Osteocyte (in vitro differentiated cells): Measurements from ENCODE around the gene TPRG1. TPM values are rescaled to one million over a fixed set of nuclear protein-coding genes. Genes with fewer than 3 reads are reported as not detected.

Source experiments
- DNase-seq: peaks from one replicate; pipeline ENCODE4 v3.0.0; 2021; ENCODE audit warnings: mixed read lengths; ENCODE audit not compliant: unreplicated experiment; ENCODE audit errors: extremely low spot score
- H3K27ac Mint-ChIP-seq: one replicate; pipeline ENCODE4 v1.8.0; 2021; ENCODE audit warnings: mild to moderate bottlenecking, mixed read lengths; ENCODE audit not compliant: unreplicated experiment
- H3K27me3 Mint-ChIP-seq: one replicate; pipeline ENCODE4 v1.8.0; 2021; ENCODE audit warnings: mixed read lengths; ENCODE audit not compliant: unreplicated experiment
- H3K36me3 Mint-ChIP-seq: one replicate; pipeline ENCODE4 v1.8.0; 2021; ENCODE audit warnings: mixed read lengths; ENCODE audit not compliant: unreplicated experiment
- H3K4me1 Mint-ChIP-seq: one replicate; pipeline ENCODE4 v1.8.0; 2021; ENCODE audit warnings: mixed read lengths; ENCODE audit not compliant: unreplicated experiment
- H3K4me3 Mint-ChIP-seq: one replicate; pipeline ENCODE4 v1.8.0; 2021; ENCODE audit warnings: mild to moderate bottlenecking, moderate library complexity, mixed read lengths; ENCODE audit not compliant: unreplicated experiment
- H3K9me3 Mint-ChIP-seq: one replicate; pipeline ENCODE4 v1.8.0; 2021; ENCODE audit warnings: mixed read lengths; ENCODE audit not compliant: unreplicated experiment
- CTCF ChIP-seq: fragments of 200-600 bp; sonication (generic); IDR thresholded peaks from 2 replicates; pipeline ENCODE4 v1.5.0; 2021; ENCODE audit warnings: antibody characterized with exemption, mild to moderate bottlenecking, moderate library complexity
- total RNA-seq: library from RNA; stranded (reverse); gene quantifications from 2 replicates; pipeline ENCODE4 v1.2.1, GENCODE V29; 2021

The TPRG1 gene
- total RNA-seq, 1 donor from 2014 or later, result 0.46 TPM

GRCh38 chr3:189316296-189317019 is 144.7 kb downstream of the TPRG1 start:
- no peaks in the 10 kb centered on the region for H3K9me3 Mint-ChIP-seq
- DNase-seq, result no peak
- no peak for TF ChIP-seq CTCF
- no peak overlapping the region for H3K27ac Mint-ChIP-seq
- H3K36me3 Mint-ChIP-seq, result no peaks in the 10 kb centered on the region
- H3K4me3 Mint-ChIP-seq, result no peak overlapping the region
- H3K4me1 Mint-ChIP-seq, result peaks cover 11% of the 10 kb centered on the region
- H3K27me3 Mint-ChIP-seq, result no peaks in the 10 kb centered on the region

GRCh38 chr3:189317911-189318310 is 146.1 kb downstream of the TPRG1 start:
- Mint-ChIP-seq H3K4me3 (no peak overlapping the region), H3K4me1 (peaks cover 17% of the 10 kb centered on the region), H3K9me3 (no peaks in the 10 kb centered on the region), H3K27me3 (no peaks in the 10 kb centered on the region), H3K27ac (no peak overlapping the region), H3K36me3 (no peaks in the 10 kb centered on the region)
- TF ChIP-seq CTCF, result no peak
- DNase-seq, result no peak

GRCh38 chr3:189320511-189320910 is 148.7 kb downstream of the TPRG1 start:
- Mint-ChIP-seq H3K4me1 (peaks cover 40% of the 10 kb centered on the region), H3K9me3 (no peaks in the 10 kb centered on the region), H3K27me3 (no peaks in the 10 kb centered on the region), H3K4me3 (no peak overlapping the region), H3K27ac (no peak overlapping the region), H3K36me3 (no peaks in the 10 kb centered on the region)
- TF ChIP-seq CTCF, result no peak
- DNase-seq, result no peak

GRCh38 chr3:189322339-189322738 is 150.6 kb downstream of the TPRG1 start:
- no peak overlapping the region for H3K4me3 Mint-ChIP-seq
- no peaks in the 10 kb centered on the region for H3K36me3 Mint-ChIP-seq
- DNase-seq, result no peak
- H3K27ac Mint-ChIP-seq, result peak overlapping the region; percentile 27
- H3K27me3 Mint-ChIP-seq, result no peaks in the 10 kb centered on the region
- no peak for TF ChIP-seq CTCF
- no peaks in the 10 kb centered on the region for H3K9me3 Mint-ChIP-seq
- H3K4me1 Mint-ChIP-seq, result peaks cover 32% of the 10 kb centered on the region

GRCh38 chr3:189324538-189325138 is 152.9 kb downstream of the TPRG1 start:
- no peaks in the 10 kb centered on the region for H3K36me3 Mint-ChIP-seq
- H3K4me3 Mint-ChIP-seq, result no peak overlapping the region
- H3K27ac Mint-ChIP-seq, result peak overlapping the region; percentile 77
- peaks cover 32% of the 10 kb centered on the region for H3K4me1 Mint-ChIP-seq
- no peak for TF ChIP-seq CTCF
- H3K9me3 Mint-ChIP-seq, result no peaks in the 10 kb centered on the region
- no peak for DNase-seq
- no peaks in the 10 kb centered on the region for H3K27me3 Mint-ChIP-seq
